Measurements from ENCODE around the gene CHKA. TPM values are rescaled to one million over a fixed set of nuclear protein-coding genes. Genes with fewer than 3 reads are reported as not detected.

The CHKA gene
- total RNA-seq, 2 experiments from 2014 or later = 17.6 to 17.8 TPM

DNA sequence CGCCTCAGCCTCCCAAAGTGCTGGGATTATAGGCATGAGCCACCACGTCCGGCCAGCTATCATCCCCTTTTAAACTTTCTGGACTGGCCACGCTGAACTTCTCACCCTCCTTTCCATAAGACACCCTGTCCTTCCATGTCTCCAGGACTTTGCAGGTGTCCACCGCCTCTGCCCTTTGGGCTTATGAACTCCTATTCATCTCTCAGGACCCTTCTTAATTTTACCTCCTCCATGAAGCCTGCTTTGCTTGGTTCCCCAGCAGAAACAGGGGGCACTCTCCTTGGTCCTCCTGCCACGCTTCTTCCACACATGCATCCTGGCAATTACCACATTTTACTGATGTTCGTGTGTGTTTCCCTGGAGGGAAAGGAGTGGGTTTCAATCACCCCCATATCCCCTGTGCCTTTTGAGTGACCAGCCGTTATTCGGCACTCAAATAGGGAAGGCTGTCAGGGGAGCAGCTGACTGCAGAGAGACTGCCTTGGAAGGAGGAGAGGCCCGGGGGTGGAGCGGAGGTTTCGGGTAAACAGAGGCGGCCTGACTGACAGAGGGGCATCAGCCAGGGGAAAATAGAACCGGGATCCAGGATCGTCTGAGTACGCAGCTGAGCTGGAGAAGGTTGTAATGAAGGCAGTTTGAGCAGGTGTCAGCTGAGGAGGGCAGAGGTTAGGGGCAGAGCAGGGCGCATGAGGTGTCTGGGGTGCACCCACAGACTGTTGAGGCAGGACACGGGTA is 27.1 kb upstream of the CHKA start:
- H3K27ac Mint-ChIP-seq = no peak overlapping the region
- no peaks in the 10 kb centered on the region for H3K9me3 Mint-ChIP-seq
- no peak overlapping the region for H3K4me3 Mint-ChIP-seq
- no peaks in the 10 kb centered on the region for H3K36me3 Mint-ChIP-seq
- no peak for DNase-seq
- H3K4me1 Mint-ChIP-seq = no peaks in the 10 kb centered on the region
- no peaks in the 10 kb centered on the region for H3K27me3 Mint-ChIP-seq

DNA sequence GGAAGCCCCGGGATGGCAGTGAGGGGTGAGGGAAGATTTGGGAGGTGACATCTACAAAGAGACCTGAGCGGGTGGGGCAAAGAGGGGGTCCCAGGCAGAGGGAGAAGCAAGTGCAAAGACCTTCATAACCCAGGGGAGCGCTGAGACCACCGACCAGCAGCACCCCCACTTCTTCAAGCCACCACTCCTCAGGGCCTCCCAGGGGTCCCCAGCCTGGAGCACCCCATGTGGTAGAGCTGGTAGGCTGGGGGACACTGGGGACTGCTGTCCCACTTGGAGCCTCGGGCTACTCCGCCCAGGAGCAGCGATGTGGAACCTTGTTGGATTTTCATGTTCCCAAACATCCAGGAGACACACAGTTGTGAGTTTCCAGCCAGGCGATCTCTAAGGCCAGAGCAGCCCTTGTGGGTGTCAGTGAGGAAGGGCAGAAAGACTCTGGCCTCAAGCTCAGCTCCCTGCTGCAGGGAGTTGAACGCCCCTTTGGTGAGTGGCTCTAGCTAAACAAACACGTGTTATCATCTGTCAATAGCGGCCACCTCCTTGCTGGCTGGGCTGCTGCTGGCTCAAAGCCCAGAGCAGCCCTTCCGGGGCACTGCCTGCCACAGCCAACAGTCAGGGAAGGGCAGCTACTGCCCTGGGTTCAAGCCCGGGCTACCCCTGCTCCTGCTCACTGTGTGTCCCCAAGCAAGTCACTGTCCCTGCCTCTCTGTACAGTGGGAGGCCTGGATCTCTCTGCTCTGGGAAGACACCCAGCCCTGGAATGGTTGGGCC is 25.7 kb upstream of the CHKA start:
- H3K36me3 Mint-ChIP-seq = no peaks in the 10 kb centered on the region
- no peak overlapping the region for H3K4me3 Mint-ChIP-seq
- no peaks in the 10 kb centered on the region for H3K27me3 Mint-ChIP-seq
- no peak overlapping the region for H3K27ac Mint-ChIP-seq
- peaks cover 4% of the 10 kb centered on the region for H3K4me1 Mint-ChIP-seq
- no peak for DNase-seq
- no peaks in the 10 kb centered on the region for H3K9me3 Mint-ChIP-seq

DNA sequence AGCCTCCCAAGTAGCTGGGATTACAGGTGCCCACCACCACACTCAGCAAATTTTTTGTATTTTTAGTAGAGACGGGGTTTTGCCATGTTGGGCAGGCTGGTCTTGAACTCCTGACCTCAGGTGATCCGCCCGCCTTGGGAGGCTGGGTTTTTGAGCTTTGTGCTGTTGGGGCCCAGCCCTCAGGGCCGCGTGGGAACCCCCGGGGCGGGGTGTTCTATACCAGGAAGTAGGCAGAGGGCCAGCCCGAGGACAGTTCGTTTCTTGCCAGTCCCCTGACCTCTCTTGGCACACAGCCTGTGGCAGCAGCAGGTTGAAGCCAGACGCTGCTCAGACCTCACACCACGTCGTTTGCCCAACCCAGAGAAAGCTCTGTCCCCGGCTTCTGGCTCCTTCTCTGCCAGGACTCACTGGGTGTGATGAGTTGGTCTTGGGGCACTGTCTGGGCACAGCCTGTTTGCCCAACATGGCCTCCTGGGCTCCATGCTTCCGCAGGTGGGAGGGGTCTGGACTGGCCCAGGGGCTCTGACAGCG is 24.9 kb upstream of the CHKA start:
- no peak for DNase-seq
- Mint-ChIP-seq H3K27ac (no peak overlapping the region), H3K36me3 (no peaks in the 10 kb centered on the region), H3K4me1 (peaks cover 7% of the 10 kb centered on the region), H3K9me3 (no peaks in the 10 kb centered on the region), H3K4me3 (no peak overlapping the region), H3K27me3 (no peaks in the 10 kb centered on the region)

DNA sequence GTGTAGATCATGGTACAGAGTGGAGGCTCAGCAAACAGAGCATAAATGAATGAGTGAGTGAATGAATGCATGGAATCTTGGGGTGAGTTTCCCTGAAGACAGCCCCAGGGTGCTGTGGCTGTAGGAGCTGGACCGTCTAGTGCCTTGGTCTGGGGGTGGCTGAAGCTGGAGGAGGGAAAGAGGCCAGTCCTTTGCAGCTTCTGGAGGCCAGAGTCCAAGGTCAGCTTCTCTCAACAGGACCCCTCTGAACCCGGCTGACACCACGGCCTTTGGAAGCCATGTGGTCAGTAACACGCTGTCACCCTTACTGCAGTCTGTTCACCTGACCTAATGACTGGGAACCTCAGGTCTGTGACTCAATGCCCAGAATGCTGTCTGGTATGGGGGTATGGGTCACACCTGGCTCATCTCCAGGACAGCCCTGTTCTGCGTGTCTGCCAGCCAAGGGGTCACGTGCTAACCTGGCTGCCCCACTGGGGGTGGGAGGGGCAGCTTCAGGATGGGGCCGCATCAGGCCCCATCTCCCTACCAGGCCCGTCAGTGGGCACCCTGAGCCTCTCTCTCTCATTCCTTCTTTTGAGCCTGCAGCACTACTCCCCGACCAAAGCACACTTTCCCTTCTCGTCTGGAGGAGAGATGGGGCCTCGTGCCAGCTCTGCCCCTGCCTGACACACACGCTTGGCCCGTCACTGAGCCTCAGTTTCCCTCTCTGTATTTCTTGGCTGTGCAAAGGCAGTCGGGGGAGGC is 24.1 kb upstream of the CHKA start:
- Mint-ChIP-seq H3K4me3 (no peak overlapping the region), H3K4me1 (peaks cover 8% of the 10 kb centered on the region), H3K27ac (no peak overlapping the region), H3K9me3 (no peaks in the 10 kb centered on the region), H3K36me3 (no peaks in the 10 kb centered on the region), H3K27me3 (peaks cover 1% of the 10 kb centered on the region)
- no peak for DNase-seq

DNA sequence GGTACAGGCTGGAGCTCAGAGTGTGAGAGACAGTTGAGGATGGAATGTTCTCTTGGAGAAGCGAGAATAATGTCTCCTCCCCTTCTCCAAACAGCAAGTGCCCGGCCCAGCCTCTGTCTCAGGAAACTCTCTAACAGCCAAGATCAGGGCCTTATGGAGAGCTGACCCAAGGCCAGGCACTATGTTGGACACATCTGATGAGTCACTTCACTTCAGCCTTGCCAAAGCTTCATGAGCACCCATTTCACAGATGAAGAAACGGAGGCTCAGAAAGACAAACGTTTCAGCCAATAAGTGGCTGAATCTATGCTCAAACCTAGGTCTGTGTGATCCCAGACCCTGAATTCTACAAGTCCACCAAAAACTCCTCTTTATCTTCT is 22.1 kb upstream of the CHKA start:
- Mint-ChIP-seq H3K27ac (no peak overlapping the region), H3K4me1 (peaks cover 9% of the 10 kb centered on the region), H3K27me3 (peaks cover 6% of the 10 kb centered on the region), H3K4me3 (no peak overlapping the region), H3K36me3 (no peaks in the 10 kb centered on the region), H3K9me3 (no peaks in the 10 kb centered on the region)
- no peak for DNase-seq

DNA sequence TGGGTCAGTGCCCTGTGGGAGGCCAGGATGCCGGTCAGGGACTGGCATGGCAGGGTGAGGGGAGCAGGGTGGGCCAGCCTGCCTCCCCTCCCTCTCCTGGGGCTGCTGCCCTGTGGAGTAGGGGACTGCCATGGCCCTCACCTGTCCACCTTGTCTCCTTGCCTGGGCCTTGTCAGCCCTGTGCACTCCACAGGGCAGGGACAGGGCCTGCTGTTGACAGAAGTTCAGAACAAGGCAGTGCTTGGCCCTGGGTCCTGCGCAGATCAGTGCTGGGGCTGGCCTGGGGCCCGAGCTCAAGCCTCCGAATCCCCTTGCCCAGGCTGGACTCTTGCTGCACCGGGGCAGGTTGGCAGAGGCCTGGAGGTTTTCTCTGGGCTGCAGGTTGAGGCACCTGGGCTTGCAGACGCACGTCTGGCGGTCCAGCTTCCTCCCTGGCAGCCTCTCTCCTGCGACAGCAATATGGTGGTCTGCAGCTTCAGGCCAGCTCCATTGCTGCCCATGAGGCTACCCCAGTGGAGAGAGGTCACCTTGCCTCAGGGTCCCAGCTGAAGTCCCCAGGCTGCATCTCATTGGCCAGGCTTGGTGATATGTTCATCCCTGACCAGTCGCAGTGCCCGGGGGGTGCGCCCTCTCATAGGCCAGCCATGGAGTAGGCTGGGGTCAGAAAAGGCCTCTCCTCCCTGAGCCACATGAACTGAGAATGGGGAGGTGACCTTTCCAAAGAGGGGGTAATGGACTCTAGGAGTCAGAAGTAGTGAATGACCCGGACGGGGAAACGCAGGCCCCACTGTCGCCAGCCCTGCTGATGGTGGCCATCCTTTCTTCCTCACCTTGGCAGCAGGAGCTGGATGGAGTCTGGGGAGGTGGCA is 21.5 kb upstream of the CHKA start:
- Mint-ChIP-seq H3K27ac (peak overlapping the region; percentile 83), H3K4me3 (no peak overlapping the region), H3K27me3 (peaks cover 6% of the 10 kb centered on the region), H3K9me3 (no peaks in the 10 kb centered on the region), H3K4me1 (peaks cover 9% of the 10 kb centered on the region), H3K36me3 (no peaks in the 10 kb centered on the region)
- DNase-seq = no peak

DNA sequence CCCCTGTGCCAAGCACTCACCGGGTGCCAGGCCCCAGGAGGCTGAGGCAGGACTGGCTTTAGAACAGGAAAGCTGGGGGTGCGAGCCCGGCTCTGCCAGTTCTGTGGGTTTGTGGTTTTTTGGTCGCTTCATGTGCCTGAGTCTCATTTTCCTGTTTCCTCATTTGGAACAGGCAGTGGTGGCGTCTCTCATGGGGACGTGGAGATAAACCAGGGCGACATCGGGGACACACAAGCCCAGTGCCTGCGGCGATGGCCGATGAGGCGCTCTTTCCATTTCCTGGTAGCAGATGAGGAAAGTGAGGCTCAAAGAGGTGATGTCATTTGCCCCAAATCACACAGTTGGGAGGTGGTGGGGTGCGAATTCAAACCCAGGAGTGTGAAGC is 20.8 kb upstream of the CHKA start:
- H3K36me3 Mint-ChIP-seq = no peaks in the 10 kb centered on the region
- H3K9me3 Mint-ChIP-seq = no peaks in the 10 kb centered on the region
- H3K4me3 Mint-ChIP-seq = peak overlapping the region; percentile 40
- peak overlapping the region; percentile 83 for H3K27ac Mint-ChIP-seq
- DNase-seq = peak; percentile 75
- H3K27me3 Mint-ChIP-seq = peaks cover 6% of the 10 kb centered on the region
- peaks cover 9% of the 10 kb centered on the region for H3K4me1 Mint-ChIP-seq

DNA sequence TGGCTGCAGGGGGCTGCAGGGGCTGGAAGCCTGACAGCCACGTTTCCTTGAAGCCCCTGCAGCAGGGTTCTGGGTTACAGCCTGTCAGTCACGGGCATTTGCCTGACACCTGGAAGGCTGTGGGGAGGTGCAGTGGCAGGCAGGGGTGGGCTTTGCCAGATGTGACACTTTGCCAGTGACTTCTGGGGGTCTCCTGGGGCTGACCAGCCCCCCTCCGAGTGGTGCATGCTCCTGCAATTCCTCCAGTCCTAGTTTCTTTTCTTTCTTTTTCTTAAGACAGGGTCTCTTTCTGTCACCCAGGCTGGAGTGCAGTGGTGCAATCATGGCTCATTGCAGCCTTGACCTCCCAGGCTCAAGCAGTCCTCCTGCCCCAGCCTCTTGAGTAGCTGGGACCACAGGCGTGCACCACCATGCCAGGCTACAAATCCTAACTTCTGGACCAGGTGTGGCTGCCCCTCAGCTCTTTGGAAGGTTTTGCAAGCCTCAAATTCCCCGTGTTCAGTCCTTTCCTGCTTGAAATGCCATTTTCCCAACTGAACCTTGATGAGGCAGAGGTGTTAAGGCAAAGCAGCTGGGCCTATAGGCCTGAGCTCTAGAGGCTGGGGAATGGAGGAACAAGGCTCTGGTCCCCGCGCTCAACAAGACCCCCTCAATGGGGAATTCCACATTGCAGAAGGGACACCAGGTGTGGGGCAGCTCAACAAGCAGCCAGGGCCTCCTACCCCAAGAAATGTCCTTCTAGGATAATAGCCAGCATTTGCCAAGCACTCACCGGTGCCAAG is 20.2 kb upstream of the CHKA start:
- peaks cover 9% of the 10 kb centered on the region for H3K4me1 Mint-ChIP-seq
- H3K9me3 Mint-ChIP-seq = no peaks in the 10 kb centered on the region
- peak overlapping the region; percentile 83 for H3K27ac Mint-ChIP-seq
- peaks cover 6% of the 10 kb centered on the region for H3K27me3 Mint-ChIP-seq
- H3K4me3 Mint-ChIP-seq = no peak overlapping the region
- no peaks in the 10 kb centered on the region for H3K36me3 Mint-ChIP-seq
- DNase-seq = no peak

DNA sequence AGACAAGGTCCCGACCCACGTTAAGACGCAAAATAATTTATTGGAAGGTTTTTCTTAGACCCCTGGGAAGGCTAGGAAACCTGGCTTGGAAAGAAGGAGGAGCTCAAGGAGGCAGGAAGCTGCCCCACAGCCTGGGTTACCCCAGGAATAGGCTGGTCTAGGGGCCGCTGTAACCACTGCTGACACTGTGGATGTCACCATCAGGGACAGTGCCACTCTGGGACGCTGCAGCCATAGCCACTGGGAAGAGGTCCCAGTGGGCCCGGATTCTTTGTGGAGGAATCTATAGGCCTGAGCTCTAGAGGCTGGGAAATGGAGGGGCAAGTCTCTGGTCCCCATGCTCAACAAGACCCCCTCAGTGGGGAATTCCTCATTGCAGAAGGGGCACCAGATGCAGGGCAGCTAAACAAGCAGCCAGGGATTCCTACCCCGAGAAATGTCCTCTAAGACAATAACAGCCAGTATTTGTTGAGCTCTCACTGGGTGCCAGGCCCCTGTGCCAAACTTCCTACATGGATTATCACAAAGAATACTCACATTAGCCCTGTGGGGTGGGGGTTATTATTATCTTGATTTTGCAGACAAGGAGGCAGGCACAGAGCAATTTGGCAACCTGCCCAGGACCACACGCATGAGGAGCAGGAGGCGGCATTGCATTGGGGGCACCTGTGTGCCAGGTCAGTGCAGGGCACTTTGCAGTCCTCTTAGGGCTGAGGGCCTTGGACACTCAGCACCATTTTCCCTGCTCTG is 19.5 kb upstream of the CHKA start:
- no peaks in the 10 kb centered on the region for H3K9me3 Mint-ChIP-seq
- H3K4me1 Mint-ChIP-seq = peaks cover 9% of the 10 kb centered on the region
- H3K27me3 Mint-ChIP-seq = peaks cover 6% of the 10 kb centered on the region
- no peaks in the 10 kb centered on the region for H3K36me3 Mint-ChIP-seq
- H3K4me3 Mint-ChIP-seq = no peak overlapping the region
- no peak for DNase-seq
- H3K27ac Mint-ChIP-seq = no peak overlapping the region

DNA sequence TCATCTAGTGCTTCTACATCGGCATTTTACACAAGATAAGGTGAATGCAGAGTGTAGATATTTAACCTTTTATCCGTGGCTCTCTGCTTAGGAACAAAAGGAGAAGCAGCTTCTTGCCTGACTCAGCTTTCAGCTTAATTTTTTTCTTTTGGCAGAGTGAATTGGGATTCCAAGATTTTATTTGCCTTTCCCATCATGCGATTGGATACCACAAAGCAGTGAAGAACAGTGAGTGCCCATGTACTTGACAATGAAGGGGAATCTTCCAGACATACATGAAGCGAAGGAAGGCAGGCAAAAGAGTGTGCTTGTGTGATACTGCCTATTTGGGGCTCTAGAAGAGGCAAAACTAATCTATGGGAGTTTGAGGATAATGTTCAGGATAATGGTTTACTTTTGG is 17.0 kb upstream of the CHKA start:
- H3K9me3 Mint-ChIP-seq = peaks cover 3% of the 10 kb centered on the region
- no peak overlapping the region for H3K27ac Mint-ChIP-seq
- DNase-seq = no peak
- H3K36me3 Mint-ChIP-seq = peaks cover 4% of the 10 kb centered on the region
- H3K27me3 Mint-ChIP-seq = peaks cover 10% of the 10 kb centered on the region
- H3K4me3 Mint-ChIP-seq = no peak overlapping the region
- peaks cover 9% of the 10 kb centered on the region for H3K4me1 Mint-ChIP-seq

DNA sequence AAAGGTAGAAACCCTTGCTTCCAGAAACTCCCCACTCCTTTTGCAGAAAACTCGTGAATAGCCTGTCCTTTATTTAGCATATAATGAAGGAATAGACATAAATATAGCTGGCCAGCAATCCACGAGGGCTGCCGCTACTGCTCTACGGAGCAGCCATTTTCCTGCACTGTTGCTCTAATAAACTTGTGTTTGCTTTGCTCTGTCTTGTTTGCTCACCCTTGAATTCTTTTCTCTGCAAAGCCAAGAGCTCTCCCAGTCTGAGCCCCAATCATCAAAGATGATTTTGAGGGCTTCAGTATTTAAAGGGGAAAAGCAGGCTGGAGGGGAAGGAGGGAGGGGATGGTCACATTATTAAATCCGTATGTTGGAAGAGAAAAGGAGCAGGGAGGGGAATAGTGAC is 16.6 kb upstream of the CHKA start:
- no peak overlapping the region for H3K4me3 Mint-ChIP-seq
- no peak overlapping the region for H3K27ac Mint-ChIP-seq
- peaks cover 9% of the 10 kb centered on the region for H3K4me1 Mint-ChIP-seq
- H3K36me3 Mint-ChIP-seq = peaks cover 4% of the 10 kb centered on the region
- peaks cover 3% of the 10 kb centered on the region for H3K9me3 Mint-ChIP-seq
- H3K27me3 Mint-ChIP-seq = peaks cover 10% of the 10 kb centered on the region
- DNase-seq = no peak

DNA sequence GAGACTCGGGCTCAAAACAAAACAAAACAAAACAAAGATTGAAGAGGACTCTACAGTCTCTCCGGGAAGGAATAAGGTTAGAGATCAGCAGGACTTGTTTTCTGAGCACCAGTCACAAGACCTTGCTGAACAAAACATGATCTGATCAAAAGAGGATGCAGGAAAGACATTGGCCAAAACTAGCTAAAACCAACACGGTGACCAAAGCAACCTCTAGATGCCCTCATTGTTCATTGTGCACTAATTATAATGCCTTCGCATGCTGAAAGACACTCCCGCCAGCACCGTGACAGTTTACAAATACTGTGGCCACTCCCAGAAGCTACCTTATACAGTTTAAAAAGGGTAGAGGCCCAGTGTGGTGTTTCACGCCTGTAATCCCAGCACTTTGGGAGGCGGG is 15.7 kb upstream of the CHKA start:
- Mint-ChIP-seq H3K4me1 (peaks cover 5% of the 10 kb centered on the region), H3K9me3 (peaks cover 10% of the 10 kb centered on the region), H3K27me3 (peaks cover 10% of the 10 kb centered on the region), H3K36me3 (peaks cover 8% of the 10 kb centered on the region), H3K27ac (no peak overlapping the region), H3K4me3 (no peak overlapping the region)
- no peak for DNase-seq

DNA sequence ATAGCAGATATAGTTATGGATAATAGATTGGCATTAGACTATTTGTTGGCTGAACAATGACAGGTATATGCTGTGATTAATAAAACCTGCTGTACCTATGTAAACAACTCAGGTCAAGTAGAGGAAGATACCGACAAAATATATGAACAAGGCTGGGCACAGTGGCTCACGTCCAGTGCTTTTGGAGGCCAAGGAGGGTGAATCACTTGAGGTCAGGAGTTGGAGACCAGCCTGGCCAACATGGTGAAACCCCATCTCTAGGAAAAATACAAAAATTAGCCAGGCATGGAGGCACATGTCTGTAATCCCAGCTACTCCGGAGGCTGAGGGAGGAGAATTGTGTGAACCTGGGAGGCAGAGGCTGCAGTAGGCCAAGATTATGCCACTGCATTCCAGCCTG is 14.0 kb upstream of the CHKA start:
- Mint-ChIP-seq H3K27ac (no peak overlapping the region), H3K4me3 (no peak overlapping the region), H3K9me3 (peaks cover 12% of the 10 kb centered on the region), H3K27me3 (peaks cover 7% of the 10 kb centered on the region), H3K36me3 (peaks cover 8% of the 10 kb centered on the region), H3K4me1 (no peaks in the 10 kb centered on the region)
- DNase-seq = no peak
